MV-4-11 (cell line): ENCODE data around the gene JAZF1.

Source experiments
- DNase-seq: peaks from one replicate; lab custom pipeline; 2025; lab: John Stamatoyannopoulos, UW

The JAZF1 gene

DNA sequence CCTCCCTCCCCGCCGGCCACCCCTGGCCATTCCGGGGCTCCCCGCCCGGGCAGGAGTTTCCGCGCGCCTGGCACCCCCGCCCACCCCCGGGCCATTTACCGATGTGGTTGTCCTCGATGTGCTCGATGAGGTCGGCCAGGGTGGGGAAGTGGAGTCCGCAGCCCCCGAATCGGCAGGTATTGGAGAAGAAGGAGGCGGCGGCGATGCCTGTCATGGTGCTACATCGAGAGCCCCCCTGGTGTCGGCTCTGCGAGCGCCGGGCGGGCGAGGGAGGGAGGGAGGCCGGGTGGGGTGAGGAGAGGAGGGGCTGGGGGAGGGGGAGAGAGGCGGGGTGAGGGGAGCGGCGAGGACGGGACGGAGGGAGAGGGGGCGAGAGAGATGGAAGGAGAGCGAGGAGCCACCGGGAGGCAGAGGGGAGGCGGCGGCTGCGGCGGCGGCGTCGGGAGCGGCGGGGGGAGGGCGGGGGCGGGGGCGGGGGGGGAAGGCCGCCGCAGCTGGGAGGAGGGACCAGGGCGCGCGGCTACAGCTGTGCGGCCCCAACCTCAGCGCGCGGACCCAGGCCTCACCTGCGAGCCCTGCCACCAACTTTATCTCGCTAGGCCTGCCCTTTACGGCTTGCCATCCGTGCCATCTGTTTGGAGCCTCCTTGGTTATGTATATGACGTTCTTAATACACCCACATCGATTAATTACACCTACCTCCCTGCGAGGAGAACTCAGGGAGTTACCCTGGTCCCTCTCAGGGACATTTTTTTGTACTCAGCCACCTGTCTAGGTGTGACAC is at the start of gene JAZF1:
TSS of gene JAZF1 (minus strand) at position 432 of the 784 bp plus-strand sequence.
- no peak for DNase-seq

DNA sequence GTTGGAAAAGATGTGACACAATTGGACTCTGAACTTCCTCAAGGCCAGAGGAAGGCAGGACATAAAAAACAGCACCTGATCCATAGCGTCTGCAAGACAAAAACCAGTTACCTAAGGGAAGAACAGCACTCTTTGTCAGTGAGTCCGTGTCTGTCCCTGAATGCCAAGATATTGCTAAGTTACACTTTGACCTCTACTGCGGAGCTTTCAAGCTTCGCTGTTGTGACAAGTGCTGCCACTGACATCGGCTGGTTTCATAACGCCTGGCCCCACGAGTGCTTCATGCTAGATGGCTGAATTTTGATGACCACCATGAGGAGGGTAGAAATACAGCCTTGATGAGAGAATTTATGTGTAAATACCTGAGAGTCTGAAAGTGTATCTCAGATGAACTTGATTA is 49.7 kb upstream of the JAZF1 start:
- DNase-seq = no peak

GRCh38 chr7:28228396-28228795 is 47.8 kb upstream of the JAZF1 start:
- no peak for DNase-seq

GRCh38 chr7:28226003-28226402 is 45.4 kb upstream of the JAZF1 start:
- DNase-seq = no peak

DNA sequence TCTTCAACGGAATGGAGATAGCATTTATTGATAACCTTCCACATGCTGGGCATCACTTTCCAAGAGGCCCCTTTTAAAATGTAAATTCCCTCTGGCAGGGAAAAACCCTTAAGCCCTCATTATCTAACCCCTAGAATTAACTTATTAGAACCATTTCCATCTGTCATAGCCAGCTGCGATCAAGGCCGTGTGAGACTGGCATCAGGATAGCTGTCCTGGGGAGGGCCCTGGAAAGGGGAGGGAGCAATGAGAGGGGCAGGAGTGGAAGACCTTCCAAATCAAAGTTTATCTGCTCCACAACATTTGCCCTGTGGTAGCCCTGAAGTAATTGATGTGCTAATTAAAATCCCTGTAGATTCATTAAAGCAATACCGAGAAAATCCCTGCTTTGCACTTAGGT is 45.0 kb upstream of the JAZF1 start:
- DNase-seq = no peak

GRCh38 chr7:28224675-28225074 is 44.1 kb upstream of the JAZF1 start:
- DNase-seq = no peak

- no peak for DNase-seq
Observed at GRCh38 chr7:28224172-28224571, 43.6 kb upstream of the JAZF1 start.

- no peak for DNase-seq
Observed at GRCh38 chr7:28222636-28223035, 42.0 kb upstream of the JAZF1 start.

GRCh38 chr7:28219793-28220192 is 39.2 kb upstream of the JAZF1 start:
- DNase-seq = no peak

- DNase-seq = no peak
Observed at GRCh38 chr7:28217143-28217542, 36.5 kb upstream of the JAZF1 start.

- no peak for DNase-seq
Observed at GRCh38 chr7:28211006-28211405, 30.4 kb upstream of the JAZF1 start.

- no peak for DNase-seq
Observed at GRCh38 chr7:28208506-28208905, 27.9 kb upstream of the JAZF1 start.

GRCh38 chr7:28207486-28208158 is 27.0 kb upstream of the JAZF1 start:
- no peak for DNase-seq

GRCh38 chr7:28205506-28205905 is 24.9 kb upstream of the JAZF1 start:
- DNase-seq = no peak

DNA sequence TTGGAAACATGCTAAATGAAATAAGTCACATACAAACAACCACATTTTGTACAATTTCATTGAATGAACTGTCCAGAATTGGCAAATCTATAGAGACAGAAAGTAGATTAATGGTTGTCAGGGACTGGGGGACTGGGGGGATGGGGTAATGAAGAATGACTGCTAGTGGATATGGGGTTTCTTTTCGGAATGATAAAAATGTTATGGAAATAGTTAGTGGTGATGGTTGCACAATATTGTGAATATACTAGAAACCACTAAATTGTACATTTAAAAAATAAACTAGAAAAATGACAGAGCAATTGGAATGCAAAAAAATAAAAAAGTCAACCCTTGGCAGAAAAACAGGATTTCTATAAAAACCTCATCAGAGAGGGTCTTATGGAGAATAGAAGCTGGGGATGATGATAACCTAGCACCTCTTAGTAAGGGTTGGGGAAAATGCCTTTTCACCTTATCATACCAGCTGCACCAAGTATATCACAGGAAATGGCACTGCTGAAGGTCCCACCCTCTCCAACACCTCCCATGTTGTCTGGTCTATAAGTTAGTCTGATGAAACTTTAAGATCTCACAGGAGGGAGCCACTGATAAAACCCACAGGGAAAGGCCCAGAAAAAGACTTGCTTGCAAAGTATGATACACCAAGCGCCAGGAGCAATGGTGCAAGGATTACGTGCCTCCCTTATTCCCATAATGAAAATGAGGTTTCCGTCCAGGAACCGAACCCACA is 23.1 kb upstream of the JAZF1 start:
- no peak for DNase-seq

DNA sequence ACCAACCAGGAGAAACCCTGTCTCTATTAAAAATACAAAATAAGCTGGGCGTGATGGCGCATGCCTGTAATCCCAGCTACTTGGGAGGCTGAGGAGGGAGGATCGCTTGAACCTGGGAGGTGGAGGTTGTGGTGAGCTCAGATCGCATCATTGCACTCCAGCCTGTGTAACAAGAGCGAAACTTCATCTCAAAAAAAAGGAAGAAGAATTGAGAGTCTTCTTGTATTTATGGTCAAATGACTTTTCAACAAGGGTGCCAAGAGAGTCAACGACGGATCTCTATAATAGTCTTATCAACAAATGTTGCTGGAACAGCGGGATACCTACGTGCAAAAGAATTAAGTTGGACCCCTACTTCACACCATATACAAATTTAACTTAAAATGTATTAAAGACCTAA is 21.6 kb upstream of the JAZF1 start:
- no peak for DNase-seq

DNA sequence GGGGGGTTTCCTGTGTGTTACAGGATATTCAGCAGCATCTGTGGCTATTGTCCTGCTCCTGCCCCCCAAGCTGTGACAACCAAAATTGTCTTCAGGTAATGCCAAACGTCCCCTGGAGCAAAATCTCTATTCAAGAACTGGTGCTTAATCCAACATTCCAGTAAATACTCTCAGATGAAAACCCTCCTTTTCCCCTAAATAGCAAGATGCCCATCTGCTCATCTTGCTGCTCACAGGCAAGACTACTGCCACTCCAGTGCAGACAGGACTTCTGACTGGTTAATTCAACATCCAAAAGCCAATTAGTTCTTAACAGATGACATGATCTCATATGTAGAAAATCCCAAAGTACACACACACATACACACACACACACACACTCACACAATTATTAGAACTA is 20.5 kb upstream of the JAZF1 start:
- no peak for DNase-seq

GRCh38 chr7:28200598-28200997 is 20.0 kb upstream of the JAZF1 start:
- no peak for DNase-seq

GRCh38 chr7:28199021-28199510 is 18.5 kb upstream of the JAZF1 start:
- DNase-seq = no peak

GRCh38 chr7:28195910-28196620 is 15.5 kb upstream of the JAZF1 start:
- no peak for DNase-seq

DNA sequence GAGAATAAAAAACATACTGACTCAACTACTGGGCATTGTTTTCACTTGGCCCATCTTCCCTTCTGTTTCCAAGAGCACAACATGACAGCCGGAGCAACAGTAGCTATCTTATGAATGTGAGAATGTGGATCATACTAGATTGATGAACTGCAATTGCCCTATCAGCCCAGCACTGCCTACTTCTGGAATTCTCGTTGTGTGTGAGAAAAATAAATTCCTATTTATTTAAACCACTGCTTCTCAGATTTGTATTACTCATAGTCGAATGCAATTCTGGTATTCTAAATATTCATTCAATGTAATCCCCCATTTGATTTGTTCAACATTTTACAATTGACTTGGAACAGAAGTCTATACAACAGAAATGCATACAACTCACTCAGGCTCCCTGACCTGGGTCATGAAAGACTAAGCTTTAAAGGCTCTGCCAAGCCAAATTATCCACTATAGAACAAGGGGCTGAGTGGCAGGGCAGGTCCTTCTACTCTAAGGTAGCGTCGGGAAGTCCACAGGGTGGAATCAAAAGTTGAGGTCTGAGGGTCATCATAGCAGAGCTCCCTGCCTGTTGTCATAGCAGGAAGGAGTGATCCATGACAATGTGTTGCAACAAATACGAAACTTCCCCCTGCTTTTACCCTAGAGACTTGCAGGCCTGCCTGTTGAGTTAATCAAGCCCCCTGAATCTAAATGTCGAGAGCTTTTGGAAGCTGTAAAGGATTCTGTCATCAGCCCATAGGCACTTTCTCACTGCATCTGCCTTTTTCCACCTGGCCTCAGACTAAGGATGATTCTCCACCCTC is 12.4 kb upstream of the JAZF1 start:
- peak; percentile 19 for DNase-seq
